ENCODE measurements around the gene NBPF3. TPM values are rescaled to one million over a fixed set of nuclear protein-coding genes. Genes with fewer than 3 reads are reported as not detected.
"Not testable (repeated sequence)": the region's sequence is repeated elsewhere in the genome, so short reads cannot be mapped to it uniquely, and the experiment has no call there.

The NBPF3 gene
- total RNA-seq, 1 donor: 24.6 TPM

- H3K79me2 ChIP-seq (ENCODE audit: insufficient read depth, low read length): no peaks in the 10 kb centered on the region
- H2AFZ ChIP-seq (ENCODE audit: low read length): no peak overlapping the region
- no peak overlapping the region for H3K27ac ChIP-seq (ENCODE audit: low read depth, low read length)
- H3K4me3 ChIP-seq (ENCODE audit: insufficient read depth, low read length): no peak overlapping the region
- H4K20me1 ChIP-seq (ENCODE audit: insufficient read depth, low read length): no peaks in the 10 kb centered on the region
- no peaks in the 10 kb centered on the region for H3K9me3 ChIP-seq (ENCODE audit: low read depth, low read length)
- H3K36me3 ChIP-seq (ENCODE audit: insufficient read depth, low read length): peaks cover 8% of the 10 kb centered on the region
- H3K4me1 ChIP-seq (ENCODE audit: insufficient read depth, low read length): no peaks in the 10 kb centered on the region
- TF ChIP-seq CTCF (IDR thresholded peaks at IDR 0.05; ENCODE audit: extremely low read depth, low read depth, low read length): peak; percentile 63
- no peak overlapping the region for H3K4me2 ChIP-seq (ENCODE audit: insufficient read depth, low read length)
- no peak for DNase-seq (ENCODE audit: insufficient read length, low spot score, missing footprints)
- no peaks in the 10 kb centered on the region for H3K27me3 ChIP-seq (ENCODE audit: insufficient read depth, low read length)
These were observed 28.7 kb downstream of the NBPF3 start for GRCh38 chr1:21468599-21468998.

DNA sequence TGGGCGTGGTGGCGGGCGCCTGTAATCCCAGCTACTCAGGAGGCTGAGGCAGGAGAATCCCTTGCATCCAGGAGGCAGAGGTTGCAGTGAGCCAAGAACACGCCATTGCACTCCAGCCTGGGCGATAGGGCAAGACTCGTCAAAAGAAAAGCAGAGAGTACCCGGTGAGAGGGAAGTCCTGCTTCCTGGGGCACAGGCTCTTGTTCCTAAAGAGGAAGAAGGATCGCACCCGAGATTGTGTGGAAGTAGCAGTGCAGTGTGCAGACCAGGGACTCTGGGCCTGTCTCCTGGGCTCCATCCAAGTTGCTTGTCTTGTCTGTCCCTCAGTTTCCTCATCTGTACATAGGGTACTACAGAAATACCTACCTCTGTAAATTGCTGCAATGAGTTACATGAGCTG is 29.6 kb downstream of the NBPF3 start:
- Histone ChIP-seq H2AFZ (ENCODE audit: low read length) (no peak overlapping the region), H3K79me2 (ENCODE audit: insufficient read depth, low read length) (no peaks in the 10 kb centered on the region), H3K36me3 (ENCODE audit: insufficient read depth, low read length) (peaks cover 8% of the 10 kb centered on the region), H3K4me2 (ENCODE audit: insufficient read depth, low read length) (no peak overlapping the region), H3K4me1 (ENCODE audit: insufficient read depth, low read length) (no peaks in the 10 kb centered on the region), H4K20me1 (ENCODE audit: insufficient read depth, low read length) (no peaks in the 10 kb centered on the region), H3K4me3 (ENCODE audit: insufficient read depth, low read length) (no peak overlapping the region), H3K27me3 (ENCODE audit: insufficient read depth, low read length) (no peaks in the 10 kb centered on the region), H3K27ac (ENCODE audit: low read depth, low read length) (no peak overlapping the region), H3K9me3 (ENCODE audit: low read depth, low read length) (no peaks in the 10 kb centered on the region)
- no peak for TF ChIP-seq CTCF (IDR thresholded peaks at IDR 0.05; ENCODE audit: extremely low read depth, low read depth, low read length)
- no peak for DNase-seq (ENCODE audit: insufficient read length, low spot score, missing footprints)

GRCh38 chr1:21472861-21473260 is 32.9 kb downstream of the NBPF3 start:
- no peak overlapping the region for H3K4me2 ChIP-seq (ENCODE audit: insufficient read depth, low read length)

GRCh38 chr1:21478356-21478755 is 38.4 kb downstream of the NBPF3 start:
- Histone ChIP-seq H4K20me1 (ENCODE audit: insufficient read depth, low read length) (peaks cover 2% of the 10 kb centered on the region), H3K27me3 (ENCODE audit: insufficient read depth, low read length) (no peaks in the 10 kb centered on the region), H3K4me3 (ENCODE audit: insufficient read depth, low read length) (no peak overlapping the region), H3K4me1 (ENCODE audit: insufficient read depth, low read length) (no peaks in the 10 kb centered on the region), H3K36me3 (ENCODE audit: insufficient read depth, low read length) (peaks cover 20% of the 10 kb centered on the region), H3K4me2 (ENCODE audit: insufficient read depth, low read length) (no peak overlapping the region), H2AFZ (ENCODE audit: low read length) (no peak overlapping the region), H3K9me3 (ENCODE audit: low read depth, low read length) (no peaks in the 10 kb centered on the region), H3K79me2 (ENCODE audit: insufficient read depth, low read length) (no peaks in the 10 kb centered on the region), H3K27ac (ENCODE audit: low read depth, low read length) (no peak overlapping the region)
- no peak for TF ChIP-seq CTCF (IDR thresholded peaks at IDR 0.05; ENCODE audit: extremely low read depth, low read depth, low read length)
- DNase-seq (ENCODE audit: insufficient read length, low spot score, missing footprints): no peak

More at GRCh38 chr1:21472861-21473260, 32.9 kb downstream of the NBPF3 start:
- no peak overlapping the region for H3K27ac ChIP-seq (ENCODE audit: low read depth, low read length)
- H3K27me3 ChIP-seq (ENCODE audit: insufficient read depth, low read length): no peaks in the 10 kb centered on the region
- no peak for DNase-seq (ENCODE audit: insufficient read length, low spot score, missing footprints)
- peaks cover 2% of the 10 kb centered on the region for H4K20me1 ChIP-seq (ENCODE audit: insufficient read depth, low read length)
- H2AFZ ChIP-seq (ENCODE audit: low read length): no peak overlapping the region
- H3K9me3 ChIP-seq (ENCODE audit: low read depth, low read length): no peaks in the 10 kb centered on the region
- no peak overlapping the region for H3K4me3 ChIP-seq (ENCODE audit: insufficient read depth, low read length)
- no peaks in the 10 kb centered on the region for H3K79me2 ChIP-seq (ENCODE audit: insufficient read depth, low read length)
- no peaks in the 10 kb centered on the region for H3K4me1 ChIP-seq (ENCODE audit: insufficient read depth, low read length)
- no peak for TF ChIP-seq CTCF (IDR thresholded peaks at IDR 0.05; ENCODE audit: extremely low read depth, low read depth, low read length)
- peaks cover 11% of the 10 kb centered on the region for H3K36me3 ChIP-seq (ENCODE audit: insufficient read depth, low read length)

GRCh38 chr1:21483881-21484280 is 43.9 kb downstream of the NBPF3 start:
- H4K20me1 ChIP-seq (ENCODE audit: insufficient read depth, low read length); H3K9me3 ChIP-seq (ENCODE audit: low read depth, low read length); H3K4me2 ChIP-seq (ENCODE audit: insufficient read depth, low read length); H2AFZ ChIP-seq (ENCODE audit: low read length); H3K27me3 ChIP-seq (ENCODE audit: insufficient read depth, low read length); H3K27ac ChIP-seq (ENCODE audit: low read depth, low read length); H3K4me3 ChIP-seq (ENCODE audit: insufficient read depth, low read length); H3K79me2 ChIP-seq (ENCODE audit: insufficient read depth, low read length); DNase-seq (ENCODE audit: insufficient read length, low spot score, missing footprints); H3K4me1 ChIP-seq (ENCODE audit: insufficient read depth, low read length); H3K36me3 ChIP-seq (ENCODE audit: insufficient read depth, low read length): not testable (repeated sequence)

All from osteoblast (primary cell).